HG03108 (cell line): Measurements from ENCODE around the gene MYBPC1.

Experiments used
- ATAC-seq: cut with Tn5 transposase; IDR thresholded peaks from one replicate; pipeline ENCODE4 v1.9.1; 2021; ENCODE audit warnings: moderate library complexity; ENCODE audit not compliant: unreplicated experiment

Gene MYBPC1

GRCh38 chr12:101694297-101694848, 99.6 kb downstream of the MYBPC1 start:
- no peak for ATAC-seq

GRCh38 chr12:101694986-101695385, 100.2 kb downstream of the MYBPC1 start:
- ATAC-seq, result no peak

- ATAC-seq, result no peak
Measured at GRCh38 chr12:101695706-101696105, 100.9 kb downstream of the MYBPC1 start.

GRCh38 chr12:101696251-101697196, 101.8 kb downstream of the MYBPC1 start:
- ATAC-seq, result no peak

GRCh38 chr12:101697197-101697929, 102.6 kb downstream of the MYBPC1 start, which contains the start of gene CHPT1:
Gene CHPT1, plus strand, starts transcription at chr12:101697640. Its CDS starts 222 bp downstream, at chr12:101697862.
- ATAC-seq, result peak; percentile 58

GRCh38 chr12:101697930-101698799, 103.4 kb downstream of the MYBPC1 start:
- peak; percentile 31 for ATAC-seq

GRCh38 chr12:101698800-101699347, 104.1 kb downstream of the MYBPC1 start:
- ATAC-seq, result no peak

GRCh38 chr12:101700299-101700820, 105.6 kb downstream of the MYBPC1 start:
- no peak for ATAC-seq

- ATAC-seq, result no peak
Measured at GRCh38 chr12:101703487-101703886, 108.7 kb downstream of the MYBPC1 start.

GRCh38 chr12:101706403-101706802, 111.6 kb downstream of the MYBPC1 start:
- no peak for ATAC-seq

- no peak for ATAC-seq
Measured at GRCh38 chr12:101707131-101707782, 112.5 kb downstream of the MYBPC1 start.

GRCh38 chr12:101710288-101710687, 115.5 kb downstream of the MYBPC1 start:
- no peak for ATAC-seq

GRCh38 chr12:101713059-101713682, 118.4 kb downstream of the MYBPC1 start:
- ATAC-seq, result no peak

- no peak for ATAC-seq
Measured at GRCh38 chr12:101713930-101714329, 119.2 kb downstream of the MYBPC1 start.

- ATAC-seq, result no peak
Measured at GRCh38 chr12:101714877-101715444, 120.2 kb downstream of the MYBPC1 start.

- ATAC-seq, result no peak
Measured at GRCh38 chr12:101719566-101719965, 124.8 kb downstream of the MYBPC1 start.

GRCh38 chr12:101720118-101720517, 125.3 kb downstream of the MYBPC1 start:
- no peak for ATAC-seq

GRCh38 chr12:101722392-101722791, 127.6 kb downstream of the MYBPC1 start:
- no peak for ATAC-seq

GRCh38 chr12:101727098-101727497, 132.3 kb downstream of the MYBPC1 start:
- no peak for ATAC-seq
